ENCODE results near the gene HOTAIR. TPM values are rescaled to one million over a fixed set of nuclear protein-coding genes. Genes with fewer than 3 reads are reported as not detected.

The HOTAIR gene
- total RNA-seq, 1 donor from 2014 or later = not detected

GRCh38 chr12:53938326-53939140, 36.2 kb downstream of the HOTAIR start, which contains the start of gene HOXC13:
Gene HOXC13 (plus strand): TSS chr12:53938831. CDS start chr12:53938907, 76 bp downstream.
- no peak for DNase-seq (ENCODE audit: low spot score)
- intact Hi-C loops (cut with DNase I) = no loop called here

GRCh38 chr12:53937596-53938325, 37.0 kb downstream of the HOTAIR start:
- intact Hi-C loops (cut with DNase I) = no loop called here
- DNase-seq (ENCODE audit: low spot score) = no peak

- no peak for DNase-seq (ENCODE audit: low spot score)
- intact Hi-C loops (cut with DNase I) = no loop called here
Observed at GRCh38 chr12:53937099-53937498, 37.7 kb downstream of the HOTAIR start.

GRCh38 chr12:53935383-53936341, 39.1 kb downstream of the HOTAIR start:
- DNase-seq (ENCODE audit: low spot score) = no peak
- intact Hi-C loops (cut with DNase I) = no loop called here

GRCh38 chr12:53932915-53933314, 41.8 kb downstream of the HOTAIR start:
- intact Hi-C loops (cut with DNase I) = no loop called here
- DNase-seq (ENCODE audit: low spot score) = no peak

- no peak for DNase-seq (ENCODE audit: low spot score)
- intact Hi-C loops (cut with DNase I) = no loop called here
Observed at GRCh38 chr12:53931844-53932581, 42.7 kb downstream of the HOTAIR start.

- DNase-seq (ENCODE audit: low spot score) = no peak
Observed at GRCh38 chr12:53930591-53931255, 44.0 kb downstream of the HOTAIR start.

GRCh38 chr12:53929527-53929926, 45.2 kb downstream of the HOTAIR start:
- intact Hi-C loops (cut with DNase I) = no loop called here

More at GRCh38 chr12:53930591-53931255, 44.0 kb downstream of the HOTAIR start:
- intact Hi-C loops (cut with DNase I) = no loop called here

GRCh38 chr12:53928054-53928835, 46.5 kb downstream of the HOTAIR start:
- no peak for DNase-seq (ENCODE audit: low spot score)
- intact Hi-C loops (cut with DNase I) = no loop called here

More at GRCh38 chr12:53929527-53929926, 45.2 kb downstream of the HOTAIR start:
- DNase-seq (ENCODE audit: low spot score) = no peak

- no peak for DNase-seq (ENCODE audit: low spot score)
- intact Hi-C loops (cut with DNase I) = no loop called here
Observed at GRCh38 chr12:53927220-53928029, 47.3 kb downstream of the HOTAIR start.

GRCh38 chr12:53924521-53925405, 50.0 kb downstream of the HOTAIR start:
- intact Hi-C loops (cut with DNase I) = no loop called here
- no peak for DNase-seq (ENCODE audit: low spot score)

GRCh38 chr12:53916788-53917655, 57.7 kb downstream of the HOTAIR start:
- DNase-seq (ENCODE audit: low spot score) = no peak
- intact Hi-C loops (cut with DNase I) = no loop called here
